GM11168 (cell line): Measurements from ENCODE around the gene TMEM255A.
"Not testable (repeated sequence)": the region's sequence is repeated elsewhere in the genome, so short reads cannot be mapped to it uniquely, and the experiment has no call there.

ENCODE experiments used
- in situ Hi-C: fragments of 300-500 bp; cut with MboI; formaldehyde crosslinking; loops from one replicate; pipeline ENCODE4 v1.12.0; 2022; ENCODE audit warnings: low sequenced_read_pairs; ENCODE audit not compliant: unreplicated experiment

Gene TMEM255A

DNA sequence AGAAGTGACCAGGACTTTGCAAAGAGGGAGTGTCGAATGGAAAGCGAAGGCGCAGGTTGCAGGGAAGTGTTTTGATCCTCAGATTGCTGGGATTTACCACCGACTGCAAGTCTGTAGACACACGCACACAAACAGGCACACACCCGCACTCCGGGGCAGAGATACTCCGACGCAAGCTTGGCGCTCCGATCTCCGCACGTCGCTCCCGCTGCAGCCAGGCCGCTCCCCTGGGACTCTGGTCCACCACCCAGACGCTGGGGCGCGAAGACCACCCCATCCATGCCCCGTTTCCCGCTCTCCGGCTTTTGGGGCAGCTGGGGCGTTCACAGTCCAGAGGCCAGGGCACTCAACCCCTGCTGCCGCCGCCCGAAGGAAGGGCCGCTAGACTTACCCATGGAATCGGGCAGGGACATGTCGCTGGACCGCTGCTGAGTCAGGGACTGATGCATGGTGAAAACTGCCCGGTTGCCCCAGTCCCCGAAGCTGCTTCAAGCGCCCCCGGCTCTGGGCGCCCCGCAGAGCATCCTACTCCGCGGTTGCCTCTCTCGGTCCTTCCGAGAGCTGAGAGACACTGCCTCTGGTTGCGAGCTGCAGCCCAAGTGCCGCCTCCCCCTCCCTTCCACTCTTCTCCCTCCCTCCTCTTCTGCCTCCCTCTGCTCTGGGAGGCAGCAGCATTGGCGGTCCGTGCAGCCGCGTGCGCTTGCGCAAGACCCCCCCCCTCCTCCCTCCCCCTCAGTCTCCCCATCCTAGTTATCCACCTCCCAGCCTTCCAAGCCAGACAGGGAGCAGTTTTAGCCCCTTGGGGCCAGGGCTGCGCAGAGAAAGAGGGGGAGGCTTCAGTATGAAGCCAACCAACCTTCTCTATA lies at the start of gene TMEM255A:
TSS of gene TMEM255A (minus strand) at position 601 of the 866 bp plus-strand sequence. CDS start at position 449, 152 bp downstream.
- in situ Hi-C loops = no loop called here

GRCh38 chrX:120358737-120359456 lies 47.6 kb upstream of the TMEM255A start:
- in situ Hi-C loops = no loop called here

DNA sequence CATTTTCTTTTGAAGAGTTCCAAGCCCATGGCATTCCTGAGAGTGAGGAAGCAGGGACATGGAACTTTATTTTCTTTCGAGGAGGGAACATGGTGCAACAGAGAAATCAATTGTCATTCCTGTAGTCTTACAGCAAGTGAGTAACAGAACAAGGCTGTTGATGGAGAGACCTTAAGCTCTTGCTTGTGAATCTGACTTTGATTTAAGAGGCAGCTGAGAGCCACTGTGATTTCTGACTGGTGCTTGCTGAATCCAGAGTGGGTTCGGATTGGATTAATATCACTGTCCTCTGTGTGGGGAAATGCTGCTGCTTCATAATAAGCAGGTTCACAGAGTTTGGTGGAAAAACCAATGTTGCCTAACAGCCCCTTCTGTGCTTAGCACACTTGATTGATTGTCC lies 45.9 kb upstream of the TMEM255A start:
- in situ Hi-C loops = no loop called here

- in situ Hi-C loops = no loop called here
These were observed 44.8 kb upstream of the TMEM255A start for GRCh38 chrX:120356084-120356483.

- in situ Hi-C loops = no loop called here
These were observed 39.3 kb upstream of the TMEM255A start for GRCh38 chrX:120350450-120351138.

DNA sequence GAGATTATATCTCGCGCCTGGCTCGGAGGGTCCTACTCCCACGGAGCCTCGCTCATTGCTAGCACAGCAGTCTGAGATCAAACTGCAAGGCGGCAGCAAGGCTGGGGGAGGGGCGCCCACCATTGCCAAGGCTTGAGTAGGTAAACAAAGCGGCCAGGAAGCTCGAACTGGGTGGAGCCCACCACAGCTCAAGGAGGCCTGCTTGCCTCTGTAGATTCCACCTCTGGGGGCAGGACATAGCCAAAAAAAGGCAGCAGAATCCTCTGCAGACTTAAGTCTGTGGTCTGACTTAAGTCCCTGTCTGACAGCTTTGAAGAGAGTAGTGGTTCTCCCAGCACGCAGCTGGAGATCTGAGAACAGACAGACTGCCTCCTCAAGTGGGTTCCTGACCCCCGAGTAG lies 33.3 kb upstream of the TMEM255A start:
- in situ Hi-C loops = not testable (repeated sequence)

DNA sequence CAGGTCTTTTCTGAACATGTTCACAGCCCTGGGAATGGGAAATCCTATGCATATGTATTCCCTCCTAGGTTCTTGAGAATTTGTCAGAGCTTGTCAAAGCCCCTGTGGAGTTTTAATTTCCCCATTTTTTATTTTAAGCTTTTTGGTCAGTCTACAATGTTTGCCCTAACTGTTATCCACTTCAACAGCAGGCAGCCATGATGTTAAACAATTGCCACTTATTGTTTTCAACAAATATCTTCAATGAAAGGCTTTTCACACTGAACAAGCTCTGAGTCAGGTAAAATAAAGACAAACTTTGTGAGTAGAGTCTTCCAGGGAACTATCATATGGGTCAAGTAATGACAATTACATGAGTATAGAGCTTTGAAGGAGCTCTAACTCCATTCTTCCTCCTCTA lies 25.6 kb upstream of the TMEM255A start:
- in situ Hi-C loops = no loop called here

- in situ Hi-C loops = no loop called here
These were observed 24.0 kb upstream of the TMEM255A start for GRCh38 chrX:120335289-120335688.

DNA sequence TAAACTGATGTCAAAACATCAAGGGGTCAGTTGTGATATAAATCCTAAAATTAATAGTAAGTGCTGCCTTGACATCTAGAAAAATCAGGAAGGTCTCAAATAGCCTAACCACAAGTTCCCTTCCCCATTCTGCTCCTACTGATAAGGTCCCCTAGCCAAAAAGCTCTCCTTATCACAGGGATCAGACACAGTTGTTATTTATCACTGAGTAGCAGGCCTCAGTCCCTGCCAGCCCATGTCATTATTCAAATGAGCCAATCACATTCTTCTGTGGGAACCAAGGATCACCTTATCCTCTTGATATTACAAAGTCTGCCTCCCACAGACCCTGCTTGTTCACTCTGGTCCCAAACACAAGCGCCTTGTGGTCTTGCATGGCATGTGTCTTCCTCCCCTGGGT lies 23.3 kb upstream of the TMEM255A start:
- in situ Hi-C loops = no loop called here

- in situ Hi-C loops = no loop called here
These were observed 22.9 kb upstream of the TMEM255A start for GRCh38 chrX:120334151-120334550.

GRCh38 chrX:120332394-120332793 lies 21.1 kb upstream of the TMEM255A start:
- in situ Hi-C loops = no loop called here

GRCh38 chrX:120331116-120331515 lies 19.9 kb upstream of the TMEM255A start:
- in situ Hi-C loops = no loop called here

DNA sequence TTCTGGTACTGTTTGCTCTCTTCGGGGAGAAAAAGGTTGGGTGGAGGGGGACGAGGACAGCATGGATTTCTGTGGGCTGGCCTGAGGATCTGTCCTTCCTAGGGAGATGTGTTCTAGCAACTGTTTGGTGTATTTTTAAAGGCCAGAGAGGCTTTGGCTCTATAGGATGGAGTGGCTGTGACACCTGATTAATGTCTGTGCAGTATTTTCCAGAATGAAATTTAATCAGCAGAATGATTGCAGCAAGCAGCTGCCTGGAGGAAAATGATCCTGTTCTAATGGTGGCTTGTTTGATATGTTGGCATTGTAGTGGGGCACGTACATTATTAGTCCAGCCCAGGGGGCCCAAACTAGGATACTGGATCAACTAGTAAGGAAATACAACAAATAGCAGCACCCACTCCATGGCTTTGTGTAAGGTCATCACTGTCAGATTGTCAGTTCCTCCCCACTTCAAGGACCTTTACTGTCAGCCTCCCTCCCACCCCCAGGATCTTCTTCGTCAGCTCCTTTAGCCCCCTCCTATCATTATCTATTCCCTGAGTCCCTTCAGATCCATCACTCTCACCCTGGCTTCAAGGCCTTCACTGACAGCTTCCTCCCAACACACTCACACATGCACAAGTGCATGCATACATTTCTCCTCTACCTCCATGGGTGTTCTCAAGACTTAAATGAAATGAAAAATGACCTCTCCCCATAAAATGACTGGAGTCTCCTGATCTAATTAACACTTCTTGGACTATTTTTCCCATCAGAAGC lies 10.4 kb upstream of the TMEM255A start:
- in situ Hi-C loops = no loop called here

GRCh38 chrX:120318411-120318810 lies 7.2 kb upstream of the TMEM255A start:
- in situ Hi-C loops = no loop called here

DNA sequence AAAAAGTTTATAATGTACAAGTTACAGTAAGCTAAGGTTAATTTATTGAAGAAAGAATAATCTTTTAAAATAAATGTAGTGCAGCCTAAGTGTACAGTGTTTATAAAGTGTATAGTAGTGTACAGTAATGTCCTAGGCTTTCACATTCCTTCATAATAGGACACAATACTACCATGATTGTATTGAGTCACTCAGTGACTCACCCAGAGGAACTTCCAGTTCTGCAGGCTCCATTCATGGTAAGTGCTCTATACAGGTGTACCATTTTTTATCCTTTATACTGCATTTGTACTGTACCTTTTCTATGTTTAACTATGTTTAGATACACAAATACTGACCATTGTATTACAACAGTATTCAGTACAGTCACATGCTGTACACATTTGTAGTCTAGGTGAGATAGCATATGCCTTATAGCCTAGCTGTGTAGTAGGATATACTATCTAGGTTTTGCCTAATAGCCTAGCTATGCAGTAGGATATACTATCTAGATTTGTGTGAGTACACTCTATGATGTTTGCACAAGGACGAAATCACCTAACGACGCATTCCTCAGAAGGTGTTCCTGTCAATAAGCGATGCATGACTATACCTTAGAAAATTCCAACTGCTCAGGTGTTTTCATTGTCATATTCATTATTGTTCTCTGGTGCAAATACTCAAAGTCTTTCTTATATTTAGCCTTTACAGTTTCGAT lies 5.5 kb upstream of the TMEM255A start:
- in situ Hi-C loops = no loop called here

- in situ Hi-C loops = no loop called here
These were observed 4.5 kb upstream of the TMEM255A start for GRCh38 chrX:120315776-120316175.

- in situ Hi-C loops = no loop called here
These were observed 434 bp upstream of the TMEM255A start for GRCh38 chrX:120311727-120312063.

DNA sequence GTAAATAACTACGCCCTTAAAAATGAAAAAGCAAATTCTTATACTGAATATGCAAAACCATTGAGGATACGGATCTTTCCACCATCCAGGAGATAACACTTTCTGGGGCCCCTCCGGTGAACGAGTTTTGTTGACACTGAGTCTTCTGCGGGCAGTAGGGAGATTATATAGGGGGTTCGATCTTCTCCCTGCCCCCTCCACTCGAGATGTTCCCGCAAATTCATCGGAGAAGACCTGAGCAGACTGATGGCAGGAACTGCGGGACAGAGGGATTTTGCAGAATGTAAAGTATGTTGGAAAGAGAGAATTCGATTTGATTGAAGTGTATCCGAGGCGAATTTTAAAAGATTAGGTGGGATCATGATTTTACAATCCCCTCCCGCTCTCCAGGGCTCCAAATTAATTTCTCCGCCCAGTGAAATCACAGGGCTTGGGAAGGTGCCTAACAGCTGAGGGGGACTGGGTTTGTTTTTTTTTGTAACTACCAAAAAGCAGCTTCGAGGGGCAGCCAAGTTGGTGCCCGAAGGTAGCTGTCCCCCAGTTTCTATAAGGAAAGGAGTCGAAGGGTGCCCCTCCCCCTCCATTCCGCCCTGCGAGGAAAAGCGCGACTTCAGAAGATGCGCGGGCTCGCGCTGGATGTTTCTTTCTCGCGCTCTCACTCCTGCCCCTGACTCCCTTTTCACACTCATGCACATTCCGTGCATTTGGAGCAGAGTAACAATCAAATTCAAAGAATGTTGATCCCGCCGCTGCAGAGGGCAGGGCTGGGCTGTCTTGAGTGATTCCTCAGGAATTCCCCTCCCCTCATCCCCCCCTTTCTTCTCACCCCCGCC lies 1.2 kb downstream of the TMEM255A start:
- in situ Hi-C loops = no loop called here
